Tibial nerve (tissue), 4 donors: ENCODE measurements around the gene RNU4-1. TPM values are rescaled to one million over a fixed set of nuclear protein-coding genes. Genes with fewer than 3 reads are reported as not detected.

Experiments
- DNase-seq, 2 donors: peaks; one replicate each; pipeline ENCODE4 v3.0.0-alpha.2; 2019; ENCODE audit warnings: low spot score in 2 of 2
- H3K27ac ChIP-seq, 4 donors: fragments of 200-600 bp; sonication (generic) in 3 of 4; one replicate each; pipeline ENCODE4 v1.5.1; 2017 to 2019; ENCODE audit warnings: mild to moderate bottlenecking in 1 of 4
- H3K27me3 ChIP-seq, 2 donors: fragments of 200-600 bp; sonication (generic) in 1 of 2; one replicate each; pipeline versions ENCODE4 v1.5.1 to v1.6.0; 2017 to 2019
- H3K36me3 ChIP-seq, 3 donors: fragments of 200-600 bp; sonication (generic); one replicate each; pipeline ENCODE4 v1.5.1; 2018 to 2019
- H3K4me1 ChIP-seq, 4 donors: fragments of 200-600 bp; sonication (generic) in 3 of 4; one replicate each; pipeline ENCODE4 v1.5.1; 2017 to 2019
- H3K4me3 ChIP-seq, 4 donors: fragments of 200-600 bp; sonication (generic) in 3 of 4; one replicate each; pipeline ENCODE4 v1.5.1; 2017 to 2019; ENCODE audit warnings: mild to moderate bottlenecking in 1 of 4, moderate library complexity in 1 of 4
- H3K9me3 ChIP-seq, 4 donors: fragments of 200-600 bp; sonication (generic) in 3 of 4; one replicate each; pipeline ENCODE4 v1.5.1; 2017 to 2019
- CTCF ChIP-seq, 5 experiments: fragments of 200-600 bp in 3 of 5; fragments of 450-650 bp in 2 of 5; sonication (generic) in 3 of 5; IDR thresholded peaks; one replicate each; pipeline ENCODE4 v1.5.1; 2016 to 2019; ENCODE audit warnings: antibody characterized with exemption in 5 of 5, mild to moderate bottlenecking in 3 of 5, moderate library complexity in 2 of 5
- EP300 ChIP-seq, 2 donors: sonication (generic); formaldehyde crosslinking; IDR thresholded peaks; one replicate each; pipeline ENCODE4 v1.6.1; 2017; ENCODE audit warnings: antibody characterized with exemption in 2 of 2, mild to moderate bottlenecking in 1 of 2
- POLR2A ChIP-seq, 2 donors: fragments of 450-650 bp; IDR thresholded peaks; one replicate each; pipeline ENCODE4 v1.6.1; 2017; ENCODE audit warnings: antibody characterized with exemption in 2 of 2, mild to moderate bottlenecking in 2 of 2, moderate library complexity in 2 of 2
- WGBS, 2 donors: methylation state at CpG; one replicate each; pipeline ENCODE4 v1.1.5; 2018; 5-methylcytosine and 5-hydroxymethylcytosine counted together
- total RNA-seq, 4 donors: library from RNA; depleted of rRNA; stranded (reverse); fragments of >200 nt; gene quantifications; one replicate each; pipeline ENCODE4 v1.1.0, GENCODE V29; 2016

RNU4-1 gene
- total RNA-seq, 4 donors from 2014 or later: under 0.01 TPM; not detected in 1

- 32 to 34% methylated on average over 10 of the region's 10 CpGs for WGBS, 2 donors
- Histone ChIP-seq H3K27me3 (no peaks in the 10 kb centered on the region), H3K27ac (peak overlapping the region; percentile 83 to 98 (median 96)), H3K9me3 (no peaks in the 10 kb centered on the region), H3K4me3 (peak overlapping the region; percentile 75 to 94 (median 89)), H3K36me3 (no peaks in the 10 kb centered on the region), H3K4me1 (peaks cover 0 to 84% (median 67%) of the 10 kb centered on the region in 4 donors)
- peak in 1 of 2 donors; percentile 58 for DNase-seq
- TF ChIP-seq CTCF (IDR thresholded peaks at IDR 0.05) (no peak), POLR2A (IDR thresholded peaks at IDR 0.05) (no peak), EP300 (IDR thresholded peaks at IDR 0.05) (peak in 1 of 2 donors; percentile 49)
Observed at GRCh38 chr12:120261951-120262851, 30.8 kb downstream of the RNU4-1 start.

- no peak for TF ChIP-seq CTCF (IDR thresholded peaks at IDR 0.05)
- TF ChIP-seq POLR2A (IDR thresholded peaks at IDR 0.05): no peak
- TF ChIP-seq EP300 (IDR thresholded peaks at IDR 0.05): no peak
- Histone ChIP-seq H3K36me3 (peaks cover 0 to 4% (median 0%) of the 10 kb centered on the region in 3 donors), H3K27ac (peak overlapping the region in 2 of 4 donors; percentile 98), H3K4me1 (peaks cover 0 to 92% (median 82%) of the 10 kb centered on the region in 4 donors), H3K4me3 (no peak overlapping the region), H3K9me3 (no peaks in the 10 kb centered on the region), H3K27me3 (no peaks in the 10 kb centered on the region)
- WGBS, 2 donors: 87 to 91% methylated on average over 5 of the region's 5 CpGs
- DNase-seq: no peak
Observed at GRCh38 chr12:120260607-120261006, 32.4 kb downstream of the RNU4-1 start.

GRCh38 chr12:120259418-120260202 is 33.4 kb downstream of the RNU4-1 start:
- H3K4me1 ChIP-seq: peaks cover 0 to 100% (median 82%) of the 10 kb centered on the region in 4 donors
- TF ChIP-seq POLR2A (IDR thresholded peaks at IDR 0.05): no peak
- no peak for TF ChIP-seq CTCF (IDR thresholded peaks at IDR 0.05)
- TF ChIP-seq EP300 (IDR thresholded peaks at IDR 0.05): peak in 1 of 2 donors; percentile 41
- no peak for DNase-seq
- H3K27ac ChIP-seq: peak overlapping the region in 3 of 4 donors; percentile 2 to 98 (median 98)
- no peaks in the 10 kb centered on the region for H3K9me3 ChIP-seq
- H3K27me3 ChIP-seq: no peaks in the 10 kb centered on the region
- H3K4me3 ChIP-seq: no peak overlapping the region
- H3K36me3 ChIP-seq: peaks cover 0 to 9% (median 0%) of the 10 kb centered on the region in 3 donors
- WGBS, 2 donors: 61 to 73% methylated on average over 8 of the region's 8 CpGs

- Histone ChIP-seq H3K4me3 (no peak overlapping the region), H3K36me3 (peaks cover 0 to 9% (median 0%) of the 10 kb centered on the region in 3 donors), H3K9me3 (no peaks in the 10 kb centered on the region), H3K27ac (peak overlapping the region; percentile 58 to 98 (median 79)), H3K27me3 (no peaks in the 10 kb centered on the region), H3K4me1 (peaks cover 0 to 100% (median 76%) of the 10 kb centered on the region in 4 donors)
- WGBS, 2 donors: 66 to 67% methylated on average over 5 of the region's 5 CpGs
- no peak for DNase-seq
- TF ChIP-seq POLR2A (IDR thresholded peaks at IDR 0.05) (no peak), CTCF (IDR thresholded peaks at IDR 0.05) (no peak), EP300 (IDR thresholded peaks at IDR 0.05) (no peak)
Observed at GRCh38 chr12:120258323-120258896, 34.6 kb downstream of the RNU4-1 start.
